ENCODE data around the gene RO60.
A peak's percentile ranks its signal among the peaks of the same experiment; 100 is the strongest.

Gene RO60

DNA sequence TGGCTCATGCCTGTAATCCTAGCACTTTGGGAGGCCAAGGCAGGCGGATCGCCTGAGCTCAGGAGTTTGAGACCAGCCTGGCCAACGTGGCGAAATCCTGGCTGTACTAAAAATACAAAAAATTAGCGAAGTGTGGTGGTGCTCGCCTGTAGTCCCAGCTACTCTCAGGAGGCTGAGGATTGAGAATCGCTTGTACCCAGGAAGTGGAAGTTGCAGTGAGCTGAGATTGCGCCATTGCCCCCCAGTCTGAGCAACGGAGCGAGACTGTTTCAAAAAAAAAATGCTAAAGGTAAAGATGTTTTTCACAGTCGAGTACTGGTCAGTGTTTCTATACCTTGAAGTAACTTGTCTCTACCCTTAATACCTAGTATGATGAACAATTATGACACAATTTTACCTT lies 34.7 kb downstream of the RO60 start:
- no peak for FAIRE-seq

GRCh38 chr1:193102662-193103061 lies 43.2 kb downstream of the RO60 start:
- FAIRE-seq, result no peak
- DNase-seq (ENCODE audit: insufficient read length, low spot score), result no peak
- TF ChIP-seq CTCF (IDR thresholded peaks at IDR 0.05; ENCODE audit: insufficient read depth, missing control alignments), result no peak

More for the DNA sequence above, 34.7 kb downstream of the RO60 start:
- TF ChIP-seq CTCF (IDR thresholded peaks at IDR 0.05; ENCODE audit: insufficient read depth, missing control alignments), result no peak
- no peak for DNase-seq (ENCODE audit: insufficient read length, low spot score)

- TF ChIP-seq CTCF (IDR thresholded peaks at IDR 0.05; ENCODE audit: insufficient read depth, missing control alignments), result no peak
- no peak for DNase-seq (ENCODE audit: insufficient read length, low spot score)
Observed at GRCh38 chr1:193103759-193104501, 44.5 kb downstream of the RO60 start.

GRCh38 chr1:193104502-193104906 lies 45.1 kb downstream of the RO60 start:
- DNase-seq (ENCODE audit: insufficient read length, low spot score) (peak; percentile 27), FAIRE-seq (no peak)
- TF ChIP-seq CTCF (IDR thresholded peaks at IDR 0.05; ENCODE audit: insufficient read depth, missing control alignments), result no peak

More at GRCh38 chr1:193103759-193104501, 44.5 kb downstream of the RO60 start:
- no peak for FAIRE-seq

GRCh38 chr1:193104907-193105820 lies 45.8 kb downstream of the RO60 start, which contains the start of gene GLRX2:
TSS of gene GLRX2 (minus strand) at chr1:193105414. CDS start at chr1:193105382, 32 bp downstream.
- TF ChIP-seq CTCF (IDR thresholded peaks at IDR 0.05; ENCODE audit: insufficient read depth, missing control alignments), result no peak
- FAIRE-seq (peak; percentile 25), DNase-seq (ENCODE audit: insufficient read length, low spot score) (peak; percentile 81)

- FAIRE-seq (no peak), DNase-seq (ENCODE audit: insufficient read length, low spot score) (no peak)
- TF ChIP-seq CTCF (IDR thresholded peaks at IDR 0.05; ENCODE audit: insufficient read depth, missing control alignments), result no peak
Observed at GRCh38 chr1:193105821-193106177, 46.4 kb downstream of the RO60 start.
